ENCODE results near the gene FBXO15.
A peak's percentile ranks its signal among the peaks of the same experiment; 100 is the strongest.

The FBXO15 gene

DNA sequence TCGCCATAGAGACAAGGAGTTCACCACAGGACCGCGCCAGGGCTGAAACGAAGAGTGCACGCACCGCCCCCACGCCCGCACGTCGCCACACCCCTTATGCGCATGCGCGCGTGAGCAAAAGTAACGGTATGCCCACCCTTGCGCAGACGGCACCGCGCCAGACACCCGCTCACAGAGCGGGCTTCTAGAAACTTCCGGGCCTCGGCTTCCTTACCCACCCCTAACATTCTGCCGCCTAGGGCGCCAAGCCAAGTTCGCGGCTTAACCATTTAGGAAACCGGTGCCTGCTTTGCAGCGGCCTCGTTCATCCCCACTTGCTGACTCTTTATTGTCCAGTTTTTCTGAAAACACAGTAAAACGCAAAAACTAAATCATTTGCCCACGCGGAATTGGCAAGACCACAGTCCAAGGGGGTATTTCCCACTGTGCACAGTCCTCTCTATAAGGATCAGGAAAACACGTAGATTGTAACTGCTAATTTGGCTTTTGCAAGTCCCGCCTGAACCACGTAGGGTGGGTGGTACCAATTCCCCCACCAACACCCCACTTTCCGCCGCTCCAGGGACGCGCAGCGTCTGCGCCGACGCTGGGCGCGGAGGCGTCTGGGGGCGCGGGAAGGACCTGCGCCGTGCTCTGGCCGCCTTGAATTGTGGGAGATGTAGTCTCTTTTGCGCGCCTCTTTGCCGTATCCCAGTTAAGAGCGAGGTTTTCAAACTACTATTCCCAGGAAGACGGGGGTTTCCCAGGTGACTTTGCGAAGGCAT, at the start of gene FBXO15, which contains the start of gene TIMM21:
FBXO15 (minus strand) TSS at position 56 of the 764 bp plus-strand sequence; CDS start at position 7, 49 bp downstream.
TIMM21 (plus strand) TSS at position 745 of the 764 bp plus-strand sequence. CDS start 286 bp downstream, outside the sequence.
- Mint-ChIP-seq H3K4me3 (peak within 1 kb of the TSS; percentile 92), H3K27ac (peak within 1 kb of the TSS; percentile 97), H3K36me3 (ENCODE audit: low read depth) (peaks cover 27% of the 10 kb centered on the region), H3K9me3 (no peaks in the 10 kb centered on the region), H3K27me3 (peaks cover 4% of the 10 kb centered on the region), H3K4me1 (ENCODE audit: low read depth) (peaks cover 41% of the 10 kb centered on the region)
- intact Hi-C loops (cut with micrococcal nuclease), result loop anchor here (1.0 to 2.0 kb wide), 3 partner anchors 145 to 449 kb away; partner anchors contain the start of gene ZNF407

DNA sequence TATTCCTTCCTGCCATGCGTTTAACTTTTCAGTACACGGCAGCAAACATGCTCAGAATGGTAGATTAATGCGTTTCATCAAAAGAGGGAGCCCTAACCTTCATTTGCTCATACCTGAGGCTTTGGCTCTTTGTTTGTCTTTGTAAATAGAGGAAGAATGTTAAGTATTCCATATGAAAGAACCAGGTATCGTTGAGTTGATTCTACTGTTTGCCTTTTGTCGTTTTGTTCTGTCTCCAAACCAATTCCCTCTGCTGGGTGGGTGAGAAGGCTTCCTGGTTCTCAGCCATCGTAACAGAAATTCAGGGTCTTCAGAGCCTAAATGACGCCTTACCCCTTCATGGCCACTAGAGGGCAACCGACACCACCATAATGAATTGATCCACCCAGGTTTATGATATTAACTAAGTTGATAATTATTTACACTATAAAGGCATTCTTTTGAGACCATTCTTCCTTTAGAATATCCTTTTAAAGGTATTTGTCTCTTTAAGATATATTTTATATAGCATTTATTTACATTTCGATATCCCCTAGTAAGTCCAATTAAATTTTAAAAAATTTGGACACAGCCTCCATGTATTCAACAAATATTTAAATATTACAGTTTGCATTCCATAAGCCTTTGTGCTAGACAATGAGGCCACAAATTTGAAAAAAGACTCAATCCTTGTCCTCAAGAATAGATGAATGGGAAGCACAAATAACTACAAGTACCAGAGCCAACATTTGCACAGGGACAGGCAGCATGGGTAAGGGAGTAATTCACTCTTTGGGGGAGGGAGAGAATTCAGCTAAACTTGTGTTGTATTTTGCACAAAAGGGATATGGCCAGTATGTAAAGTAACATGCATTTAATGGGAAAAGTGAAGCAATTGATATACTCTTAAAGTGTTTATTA, 48.8 kb upstream of the FBXO15 start:
- peaks cover 13% of the 10 kb centered on the region for H3K27me3 Mint-ChIP-seq
- no peak overlapping the region for H3K27ac Mint-ChIP-seq
- H3K9me3 Mint-ChIP-seq, result no peaks in the 10 kb centered on the region
- H3K4me3 Mint-ChIP-seq, result peak overlapping the region; percentile 13
- intact Hi-C loops (cut with micrococcal nuclease), result loop anchor here (1.0 kb wide), 2 partner anchors 146 to 356 kb away; no protein-coding TSS in a partner anchor
- H3K4me1 Mint-ChIP-seq (ENCODE audit: low read depth), result peaks cover 12% of the 10 kb centered on the region
- H3K36me3 Mint-ChIP-seq (ENCODE audit: low read depth), result no peaks in the 10 kb centered on the region

- Mint-ChIP-seq H3K36me3 (ENCODE audit: low read depth) (no peaks in the 10 kb centered on the region), H3K4me3 (no peak overlapping the region), H3K27ac (no peak overlapping the region), H3K27me3 (peaks cover 17% of the 10 kb centered on the region), H3K4me1 (ENCODE audit: low read depth) (no peaks in the 10 kb centered on the region), H3K9me3 (no peaks in the 10 kb centered on the region)
- intact Hi-C loops (cut with micrococcal nuclease), result loop anchor here (1.0 kb wide), 1 partner anchor 300 kb away; no protein-coding TSS in a partner anchor
Observed at GRCh38 chr18:74194691-74195090, 47.1 kb upstream of the FBXO15 start.

DNA sequence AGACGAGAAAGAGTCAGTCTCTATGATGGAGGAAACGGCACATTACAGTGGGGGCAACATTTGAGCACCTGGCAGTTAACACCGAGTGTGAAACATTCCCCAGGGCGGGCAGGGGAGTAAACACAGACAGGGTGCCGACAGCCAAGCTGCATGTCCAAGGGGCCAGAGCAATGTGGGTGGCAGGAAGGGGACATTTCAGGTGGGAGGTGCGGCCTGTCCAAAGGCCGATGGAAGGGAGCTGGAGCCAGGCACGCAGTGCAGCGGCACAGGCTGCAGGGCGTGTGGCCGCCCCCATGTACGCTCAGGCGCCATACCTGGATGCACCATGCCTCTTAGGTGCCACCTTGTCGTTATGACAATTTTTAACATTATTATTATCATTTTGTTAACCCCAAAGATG, 43.9 kb upstream of the FBXO15 start:
- Mint-ChIP-seq H3K27me3 (peaks cover 20% of the 10 kb centered on the region), H3K4me1 (ENCODE audit: low read depth) (no peaks in the 10 kb centered on the region), H3K4me3 (no peak overlapping the region), H3K27ac (no peak overlapping the region), H3K36me3 (ENCODE audit: low read depth) (no peaks in the 10 kb centered on the region), H3K9me3 (no peaks in the 10 kb centered on the region)
- intact Hi-C loops (cut with micrococcal nuclease), result no loop called here

DNA sequence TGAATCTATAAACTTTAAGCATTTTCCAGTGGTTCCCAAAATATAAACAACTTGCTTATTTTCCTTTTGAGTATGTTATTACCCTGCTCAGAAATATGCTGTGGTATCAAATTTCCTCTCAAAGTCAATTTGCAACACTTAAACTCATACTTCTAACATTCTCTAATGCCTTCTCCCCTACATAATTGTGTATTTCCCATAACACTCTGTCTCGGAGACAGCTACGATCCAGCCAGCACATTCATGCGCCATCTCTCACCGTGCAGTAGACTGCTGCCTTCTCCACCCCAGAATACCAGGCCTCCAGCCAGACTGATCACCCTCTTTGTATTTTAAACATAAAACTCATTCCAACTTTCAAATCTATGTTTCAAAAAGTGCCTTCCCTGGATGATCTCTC, 42.5 kb upstream of the FBXO15 start:
- intact Hi-C loops (cut with micrococcal nuclease), result no loop called here
- H3K4me3 Mint-ChIP-seq, result no peak overlapping the region
- no peaks in the 10 kb centered on the region for H3K9me3 Mint-ChIP-seq
- H3K4me1 Mint-ChIP-seq (ENCODE audit: low read depth), result no peaks in the 10 kb centered on the region
- H3K27ac Mint-ChIP-seq, result no peak overlapping the region
- peaks cover 23% of the 10 kb centered on the region for H3K27me3 Mint-ChIP-seq
- no peaks in the 10 kb centered on the region for H3K36me3 Mint-ChIP-seq (ENCODE audit: low read depth)

DNA sequence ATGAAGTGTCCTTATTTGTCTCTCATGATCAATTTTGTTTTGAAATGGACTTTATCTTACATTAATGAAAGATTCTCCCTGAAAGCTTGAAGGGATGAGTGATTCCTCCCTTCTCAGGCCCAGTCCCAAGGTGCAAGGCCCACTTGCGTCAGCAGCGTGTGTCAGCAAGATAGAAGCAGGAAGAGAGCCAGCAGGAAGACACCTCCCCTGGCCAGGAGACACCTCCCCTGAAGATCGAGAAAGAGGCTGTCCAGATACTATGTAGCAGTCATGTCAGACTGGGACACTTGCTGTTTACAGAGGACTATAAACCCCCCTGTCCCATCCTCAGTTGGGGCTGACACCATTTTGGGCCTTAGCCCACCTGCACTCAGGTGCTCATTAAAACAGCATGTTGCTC, 39.0 kb upstream of the FBXO15 start:
- Mint-ChIP-seq H3K27me3 (peaks cover 17% of the 10 kb centered on the region), H3K27ac (no peak overlapping the region), H3K36me3 (ENCODE audit: low read depth) (no peaks in the 10 kb centered on the region), H3K4me1 (ENCODE audit: low read depth) (no peaks in the 10 kb centered on the region), H3K4me3 (no peak overlapping the region), H3K9me3 (no peaks in the 10 kb centered on the region)
- intact Hi-C loops (cut with micrococcal nuclease), result no loop called here

DNA sequence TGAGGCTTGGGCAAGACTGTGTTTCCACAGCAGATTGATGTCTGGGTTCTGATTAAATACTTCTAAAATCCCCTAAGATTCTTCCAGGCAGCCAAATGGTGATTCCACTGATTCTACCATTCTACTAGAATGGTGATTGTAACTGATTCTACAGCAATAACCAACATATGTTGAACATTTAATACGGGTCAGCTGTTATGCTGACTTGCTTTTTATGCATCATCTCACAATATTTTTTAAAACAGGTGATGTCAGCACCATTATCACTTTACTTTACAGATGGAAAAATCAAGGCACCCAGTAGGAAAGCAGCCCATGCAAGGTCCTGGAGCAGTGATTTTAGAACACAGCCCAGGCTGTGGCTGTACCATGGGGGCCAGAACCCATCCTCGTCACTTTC, 38.2 kb upstream of the FBXO15 start:
- Mint-ChIP-seq H3K27ac (no peak overlapping the region), H3K36me3 (ENCODE audit: low read depth) (no peaks in the 10 kb centered on the region), H3K9me3 (no peaks in the 10 kb centered on the region), H3K4me1 (ENCODE audit: low read depth) (no peaks in the 10 kb centered on the region), H3K4me3 (no peak overlapping the region), H3K27me3 (peaks cover 14% of the 10 kb centered on the region)
- intact Hi-C loops (cut with micrococcal nuclease), result no loop called here

DNA sequence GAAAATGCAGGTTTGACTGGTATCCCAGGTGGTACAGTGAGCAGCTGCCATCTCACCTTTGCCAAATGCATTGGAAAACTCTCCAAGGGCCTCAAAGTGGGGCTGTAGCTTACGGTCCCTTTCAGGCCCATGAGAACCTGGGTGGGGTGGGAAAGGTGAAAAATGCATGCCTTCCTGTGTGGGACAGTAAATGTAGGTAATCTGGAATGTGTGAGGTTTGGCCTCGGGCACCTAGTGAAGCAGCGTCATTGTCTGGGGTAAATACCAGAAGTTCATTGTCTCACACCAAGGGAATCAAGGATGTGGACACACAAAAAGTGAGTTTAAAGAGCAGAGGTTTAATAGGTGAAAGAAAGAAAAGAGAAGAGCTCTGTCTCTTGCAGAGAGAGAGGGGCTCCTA, 37.2 kb upstream of the FBXO15 start:
- Mint-ChIP-seq H3K4me3 (no peak overlapping the region), H3K36me3 (ENCODE audit: low read depth) (no peaks in the 10 kb centered on the region), H3K9me3 (no peaks in the 10 kb centered on the region), H3K27me3 (peaks cover 15% of the 10 kb centered on the region), H3K27ac (no peak overlapping the region), H3K4me1 (ENCODE audit: low read depth) (no peaks in the 10 kb centered on the region)
- intact Hi-C loops (cut with micrococcal nuclease), result no loop called here

GRCh38 chr18:74183130-74183529, 35.5 kb upstream of the FBXO15 start:
- no peak overlapping the region for H3K27ac Mint-ChIP-seq
- no peaks in the 10 kb centered on the region for H3K4me1 Mint-ChIP-seq (ENCODE audit: low read depth)

GRCh38 chr18:74182335-74182734, 34.7 kb upstream of the FBXO15 start:
- H3K4me1 Mint-ChIP-seq (ENCODE audit: low read depth), result no peaks in the 10 kb centered on the region
- H3K9me3 Mint-ChIP-seq, result no peaks in the 10 kb centered on the region
- H3K4me3 Mint-ChIP-seq, result no peak overlapping the region
- peaks cover 12% of the 10 kb centered on the region for H3K27me3 Mint-ChIP-seq
- H3K27ac Mint-ChIP-seq, result no peak overlapping the region
- intact Hi-C loops (cut with micrococcal nuclease), result no loop called here
- no peaks in the 10 kb centered on the region for H3K36me3 Mint-ChIP-seq (ENCODE audit: low read depth)

More at GRCh38 chr18:74183130-74183529, 35.5 kb upstream of the FBXO15 start:
- no peaks in the 10 kb centered on the region for H3K36me3 Mint-ChIP-seq (ENCODE audit: low read depth)
- peaks cover 12% of the 10 kb centered on the region for H3K27me3 Mint-ChIP-seq
- intact Hi-C loops (cut with micrococcal nuclease), result no loop called here
- H3K9me3 Mint-ChIP-seq, result no peaks in the 10 kb centered on the region
- no peak overlapping the region for H3K4me3 Mint-ChIP-seq

- no peaks in the 10 kb centered on the region for H3K4me1 Mint-ChIP-seq (ENCODE audit: low read depth)
- peaks cover 13% of the 10 kb centered on the region for H3K27me3 Mint-ChIP-seq
- no peak overlapping the region for H3K4me3 Mint-ChIP-seq
- no peak overlapping the region for H3K27ac Mint-ChIP-seq
- no peaks in the 10 kb centered on the region for H3K9me3 Mint-ChIP-seq
- H3K36me3 Mint-ChIP-seq (ENCODE audit: low read depth), result no peaks in the 10 kb centered on the region
- intact Hi-C loops (cut with micrococcal nuclease), result no loop called here
Observed at GRCh38 chr18:74179623-74180199, 32.1 kb upstream of the FBXO15 start.

DNA sequence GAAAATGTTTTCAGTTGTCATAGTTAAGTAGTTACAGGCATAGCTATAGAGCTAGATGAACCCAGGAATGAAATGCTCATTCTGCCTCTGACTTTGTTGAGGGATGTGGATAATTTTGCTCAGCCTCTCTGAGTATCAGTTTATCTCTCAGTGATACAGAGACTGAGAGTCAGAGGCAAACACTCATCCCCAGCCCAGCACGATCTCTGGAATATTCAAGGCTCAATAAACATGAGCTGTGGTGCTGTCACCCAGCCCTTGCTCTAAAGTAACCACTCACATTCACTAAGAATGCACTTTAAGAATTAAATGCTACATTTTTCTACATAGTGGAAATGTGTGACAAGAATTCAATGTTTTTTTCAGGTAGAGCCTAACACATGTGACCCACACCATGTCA, 31.2 kb upstream of the FBXO15 start:
- no peaks in the 10 kb centered on the region for H3K4me1 Mint-ChIP-seq (ENCODE audit: low read depth)
- no peaks in the 10 kb centered on the region for H3K36me3 Mint-ChIP-seq (ENCODE audit: low read depth)
- intact Hi-C loops (cut with micrococcal nuclease), result no loop called here
- no peak overlapping the region for H3K27ac Mint-ChIP-seq
- H3K27me3 Mint-ChIP-seq, result peaks cover 15% of the 10 kb centered on the region
- no peak overlapping the region for H3K4me3 Mint-ChIP-seq
- H3K9me3 Mint-ChIP-seq, result no peaks in the 10 kb centered on the region

DNA sequence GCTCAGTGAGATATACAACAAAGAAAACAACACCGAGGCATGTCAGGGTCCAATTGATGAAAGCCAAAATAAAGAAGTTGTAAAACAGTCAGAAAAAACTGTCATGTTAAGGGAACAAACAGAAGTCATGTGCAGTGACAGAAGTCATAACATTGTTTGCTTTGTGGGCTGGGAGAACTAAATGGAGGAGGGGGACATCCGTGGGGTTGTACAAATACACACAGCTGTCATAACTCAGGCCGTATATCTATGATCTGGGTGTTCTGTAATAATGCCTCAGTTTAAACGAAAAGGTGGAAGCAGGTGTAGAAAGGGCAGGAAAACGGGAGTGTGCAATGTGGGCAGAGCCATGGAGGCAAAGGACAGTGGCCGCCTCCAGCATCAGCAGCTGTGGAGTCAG, 28.0 kb upstream of the FBXO15 start:
- no peak overlapping the region for H3K27ac Mint-ChIP-seq
- H3K4me1 Mint-ChIP-seq (ENCODE audit: low read depth), result peaks cover 7% of the 10 kb centered on the region
- no peak overlapping the region for H3K4me3 Mint-ChIP-seq
- H3K36me3 Mint-ChIP-seq (ENCODE audit: low read depth), result no peaks in the 10 kb centered on the region
- peaks cover 32% of the 10 kb centered on the region for H3K27me3 Mint-ChIP-seq
- intact Hi-C loops (cut with micrococcal nuclease), result no loop called here
- H3K9me3 Mint-ChIP-seq, result no peaks in the 10 kb centered on the region

DNA sequence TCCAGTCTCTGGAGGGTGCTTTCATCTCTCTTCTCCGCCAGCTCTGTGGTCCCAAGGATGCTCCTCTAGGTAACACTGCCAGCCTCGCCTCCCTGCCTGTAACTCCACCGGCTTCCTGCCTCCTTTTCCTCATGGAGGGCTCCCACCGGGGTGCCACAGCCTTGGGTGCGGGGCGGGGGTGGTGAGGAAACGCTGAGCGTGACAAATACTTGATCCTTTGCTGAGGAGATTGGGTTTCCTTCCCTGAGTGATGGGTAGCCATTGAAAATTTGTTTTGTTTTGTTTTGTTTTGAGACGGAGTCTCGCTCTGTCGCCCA, 25.8 kb upstream of the FBXO15 start:
- Mint-ChIP-seq H3K4me3 (no peak overlapping the region), H3K36me3 (ENCODE audit: low read depth) (no peaks in the 10 kb centered on the region), H3K9me3 (no peaks in the 10 kb centered on the region), H3K4me1 (ENCODE audit: low read depth) (peaks cover 7% of the 10 kb centered on the region), H3K27ac (no peak overlapping the region), H3K27me3 (peaks cover 33% of the 10 kb centered on the region)
- intact Hi-C loops (cut with micrococcal nuclease), result no loop called here
